Panc1 (cell line): ENCODE measurements around the gene CDYL2. TPM values are rescaled to one million over a fixed set of nuclear protein-coding genes. Genes with fewer than 3 reads are reported as not detected.
A peak's percentile ranks its signal among the peaks of the same experiment; 100 is the strongest.

Experiments used
- ATAC-seq: fragments of 200-7000 bp; cut with Tn5 transposase; 2 replicates; pipeline ENCODE4 v1.9.1; 2020; ENCODE audit warnings: mild to moderate bottlenecking, moderate library complexity
- BruUV-seq: library from RNA; stranded (reverse); fragments of 400-500 nt; replicated peaks from 2 replicates; lab custom pipeline; 2021; lab: Mats Ljungman, UMichigan
- CTCF ChIA-PET: fragments of 300-600 bp; sonication (Branson Sonifier 250); formaldehyde crosslinking; loops from one replicate; lab custom pipeline; 2022; ENCODE audit warnings: antibody characterized with exemption; lab: Charles Lee
- POLR2A ChIA-PET: fragments of 300-600 bp; sonication (Branson Sonifier 250); formaldehyde crosslinking; loops from one replicate; lab custom pipeline; 2022; ENCODE audit warnings: antibody characterized with exemption; lab: Charles Lee
- DNase-seq: peaks from one replicate; pipeline ENCODE4 v3.0.0-alpha.2; 2010; ENCODE audit warnings: low read depth, low spot score
- H3K27ac ChIP-seq: 2 replicates; pipeline ENCODE4 v1.5.1; 2011; ENCODE audit warnings: mild to moderate bottlenecking, low read length, inconsistent platforms
- H3K27me3 ChIP-seq: fragments of 200-500 bp; sonication (Bioruptor generic); 2 replicates; pipeline ENCODE4 v1.6.0; 2014; ENCODE audit warnings: low read length, inconsistent platforms; ENCODE audit not compliant: control insufficient read depth, insufficient read depth
- H3K36me3 ChIP-seq: fragments of 200-500 bp; sonication (Bioruptor generic); 2 replicates; pipeline ENCODE4 v1.5.1; 2014; ENCODE audit warnings: inconsistent platforms, mild to moderate bottlenecking, low read length, moderate library complexity; ENCODE audit not compliant: control insufficient read depth, insufficient read depth
- H3K4me1 ChIP-seq: 2 replicates; pipeline ENCODE4 v1.5.1; 2011; ENCODE audit warnings: inconsistent platforms, mild to moderate bottlenecking, low read length, moderate library complexity; ENCODE audit not compliant: control insufficient read depth, insufficient read depth
- H3K4me3 ChIP-seq, 2 experiments: 2 replicates each; pipeline ENCODE4 v1.5.1; 2011 to 2012; ENCODE audit warnings: low read depth in 2 of 2, low read length in 2 of 2, mild to moderate bottlenecking in 2 of 2, inconsistent platforms in 1 of 2, moderate library complexity in 1 of 2
- H3K9me3 ChIP-seq: fragments of 200-500 bp; sonication (Bioruptor generic); 2 replicates; pipeline ENCODE4 v1.5.1; 2014; ENCODE audit warnings: low read depth, mild to moderate bottlenecking, inconsistent platforms, low read length, moderate library complexity; ENCODE audit not compliant: control insufficient read depth, insufficient read depth
- CTCF ChIP-seq: fragments of 450-650 bp; IDR thresholded peaks from 2 replicates; pipeline ENCODE4 v1.5.1; 2017; ENCODE audit warnings: mild to moderate bottlenecking
- POLR2AphosphoS5 ChIP-seq: IDR thresholded peaks from 2 replicates; pipeline ENCODE4 v1.6.1; 2012; ENCODE audit warnings: mild to moderate bottlenecking, low read depth, low read length, moderate library complexity
- REST ChIP-seq, 2 experiments: IDR thresholded peaks; 2 replicates each; pipeline ENCODE4 v1.6.1; 2011 to 2012; ENCODE audit warnings: low read depth in 2 of 2, control low read depth in 1 of 2, low read length in 1 of 2, mild to moderate bottlenecking in 1 of 2, moderate library complexity in 1 of 2; ENCODE audit not compliant: insufficient read depth in 1 of 2
- SIN3A ChIP-seq: IDR thresholded peaks from 2 replicates; pipeline ENCODE4 v1.6.1; 2012; ENCODE audit warnings: low read depth, mild to moderate bottlenecking, low read length, moderate library complexity, borderline replicate concordance; ENCODE audit not compliant: insufficient read depth
- TCF7L2 ChIP-seq: IDR thresholded peaks from 2 replicates; pipeline ENCODE4 v1.6.1; 2011; ENCODE audit warnings: mild to moderate bottlenecking, low read depth, low read length, inconsistent platforms
- in situ Hi-C: cut with HindIII; loops from 2 replicates; pipeline ENCODE4 v1.10.0; 2016; ENCODE audit warnings: low sequenced_read_pairs, low pct_unique_long_range_greater_than_20kb
- intact Hi-C: fragments of 100-400 bp; cut with micrococcal nuclease; formaldehyde crosslinking; loops from one replicate; pipeline ENCODE4 v1.10.0; 2022; ENCODE audit not compliant: unreplicated experiment
- total RNA-seq: library from RNA; stranded (reverse); gene quantifications from one replicate; pipeline ENCODE4 v1.2.1, GENCODE V29; 2021; ENCODE audit not compliant: unreplicated experiment

Gene CDYL2
- total RNA-seq, 1 experiment from 2014 or later, result 6.1 TPM

DNA sequence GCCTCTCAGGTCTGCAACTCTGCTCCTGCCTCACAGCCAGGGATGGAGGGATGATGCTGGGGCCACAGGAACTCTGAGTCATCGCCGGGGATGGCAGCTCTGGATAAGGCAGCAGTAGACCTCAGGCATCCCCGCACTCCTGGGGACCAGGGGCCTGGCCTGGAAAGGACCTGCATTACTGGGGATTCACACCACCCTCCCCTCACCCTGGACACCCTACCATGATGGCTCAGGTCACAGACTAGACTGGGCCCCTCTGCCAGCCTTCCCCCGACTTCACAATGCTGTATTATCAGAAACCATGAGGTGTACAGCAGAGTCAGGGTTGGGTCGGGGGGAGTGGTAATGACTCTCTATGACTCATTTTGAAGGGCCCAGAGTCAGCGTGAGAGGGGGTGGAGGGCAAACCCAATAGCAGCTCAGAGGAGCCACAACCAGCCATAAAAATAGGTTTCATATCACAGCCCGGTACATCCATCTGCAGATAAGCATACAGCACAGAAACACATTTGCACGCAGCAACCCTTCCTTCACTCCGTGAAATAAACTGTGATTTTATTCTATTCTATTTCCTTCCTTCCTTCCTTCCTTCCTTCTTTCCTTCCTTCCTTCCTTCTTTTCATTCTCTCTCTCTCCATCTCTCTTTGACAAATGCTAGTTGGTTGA, 234.8 kb downstream of the CDYL2 start:
- no peaks in the 10 kb centered on the region for H3K4me1 ChIP-seq
- no peak overlapping the region for H3K4me3 ChIP-seq
- in situ Hi-C loops (no loop called here), intact Hi-C loops (no loop called here)
- ChIA-PET POLR2A (no interaction called here), CTCF (no interaction called here)
- no TSS peak for BruUV-seq
- H3K9me3 ChIP-seq, result no peaks in the 10 kb centered on the region
- ATAC-seq (peak; percentile 48), DNase-seq (no peak)
- no peaks in the 10 kb centered on the region for H3K27me3 ChIP-seq
- TF ChIP-seq REST (IDR thresholded peaks at IDR 0.05; ENCODE audit: insufficient read depth in 1 of 2, low read depth in 2 of 2, low read length in 1 of 2) (no peak), SIN3A (no peak), POLR2AphosphoS5 (no peak), CTCF (no peak), TCF7L2 (no peak)
- no peak overlapping the region for H3K27ac ChIP-seq
- H3K36me3 ChIP-seq, result no peaks in the 10 kb centered on the region

- H3K36me3 ChIP-seq, result no peaks in the 10 kb centered on the region
- intact Hi-C loops, result no loop called here
- no peaks in the 10 kb centered on the region for H3K27me3 ChIP-seq
- CTCF ChIA-PET, result no interaction called here
- no peak overlapping the region for H3K27ac ChIP-seq
- H3K9me3 ChIP-seq, result no peaks in the 10 kb centered on the region
- in situ Hi-C loops, result no loop called here
- DNase-seq (no peak), ATAC-seq (no peak)
- POLR2A ChIA-PET, result no interaction called here
- no TSS peak for BruUV-seq
- H3K4me3 ChIP-seq, result no peak overlapping the region
- no peak for TF ChIP-seq TCF7L2
- TF ChIP-seq SIN3A, result no peak
- no peak for TF ChIP-seq CTCF
- no peak for TF ChIP-seq REST (IDR thresholded peaks at IDR 0.05; ENCODE audit: insufficient read depth in 1 of 2, low read depth in 2 of 2, low read length in 1 of 2)
- no peak for TF ChIP-seq POLR2AphosphoS5
- H3K4me1 ChIP-seq, result no peaks in the 10 kb centered on the region
Observed at GRCh38 chr16:80564394-80564793, 240.0 kb downstream of the CDYL2 start.
